ENCODE measurements around the gene VSX1. TPM values are rescaled to one million over a fixed set of nuclear protein-coding genes. Genes with fewer than 3 reads are reported as not detected.

The VSX1 gene
- total and polyA plus RNA-seq, 9 donors: 0.11 to 1.4 (median 0.75) TPM; not detected in 2

DNA sequence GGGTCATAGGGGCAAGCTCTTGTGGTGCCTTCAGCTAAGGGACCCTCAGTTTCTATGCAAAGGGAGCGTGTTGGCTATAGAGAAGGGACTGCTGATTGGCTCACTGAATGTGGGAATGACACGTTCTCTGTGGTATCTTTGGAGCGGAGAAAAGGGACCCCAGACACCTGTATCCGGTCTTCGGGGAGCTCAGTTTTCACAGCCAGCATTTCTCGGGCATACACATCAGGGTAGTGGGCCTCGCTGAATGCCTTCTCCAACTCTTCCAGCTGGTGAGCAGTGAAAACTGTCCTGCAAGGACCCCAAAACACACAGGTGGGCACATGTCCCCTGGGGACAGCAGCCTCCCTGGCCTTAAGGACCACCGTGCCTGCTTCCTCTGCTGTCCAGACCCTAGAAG, 3.3 kb downstream of the VSX1 start:
- no peaks in the 10 kb centered on the region for H3K27me3 ChIP-seq
- no peaks in the 10 kb centered on the region for H3K9me3 ChIP-seq
- no peaks in the 10 kb centered on the region for H3K36me3 ChIP-seq
- no peak overlapping the region for H3K27ac ChIP-seq
- H3K4me1 ChIP-seq (ENCODE audit: insufficient read depth): peaks cover 1% of the 10 kb centered on the region
- no peak overlapping the region for H3K4me3 ChIP-seq
- DNase-seq: no peak
- TF ChIP-seq CTCF (IDR thresholded peaks at IDR 0.05) (no peak), POLR2A (IDR thresholded peaks at IDR 0.05) (no peak), EP300 (IDR thresholded peaks at IDR 0.05) (no peak)
- intact Hi-C loops (cut with DNase I): loop anchor here in 2 of 4 donors (5.0 to 10.0 kb wide), 2 partner anchors 214 to 316 kb away; partner anchors contain the start of gene ABHD12 (in 1 of the 2)
- 77 to 79% (median 78%) methylated on average over 8 of the region's 8 CpGs for WGBS, 3 donors

DNA sequence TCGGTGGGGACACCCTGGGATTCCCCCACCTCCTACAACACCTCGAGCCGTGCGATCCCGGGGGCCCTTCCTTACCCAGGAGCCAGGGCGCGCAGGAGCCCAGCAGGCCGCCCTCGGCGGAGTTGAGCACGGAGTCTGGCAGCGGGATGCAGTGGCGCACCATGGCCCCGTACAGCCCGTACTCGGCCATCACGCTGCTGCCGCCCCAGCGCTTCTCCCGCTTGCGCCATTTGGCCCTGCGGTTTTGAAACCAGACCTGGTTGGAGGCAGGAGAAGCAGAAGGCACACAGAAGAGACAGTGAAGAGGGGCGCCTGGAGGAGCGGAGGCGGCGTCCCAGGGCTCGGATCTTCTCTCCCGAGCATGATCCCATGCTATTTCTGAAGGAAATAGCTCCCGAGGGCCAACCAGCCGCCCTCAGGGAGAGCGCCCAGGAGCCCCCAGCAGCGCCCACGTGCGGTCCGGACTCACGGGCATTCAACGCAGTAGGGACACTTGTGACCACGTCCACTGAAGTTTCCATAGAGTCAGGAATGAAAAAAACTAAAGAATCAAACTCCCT, 4.3 kb downstream of the VSX1 start:
- Histone ChIP-seq H3K27me3 (no peaks in the 10 kb centered on the region), H3K4me3 (peak overlapping the region; percentile 22), H3K36me3 (no peaks in the 10 kb centered on the region), H3K27ac (peak overlapping the region in 1 of 2 donors; percentile 14), H3K9me3 (no peaks in the 10 kb centered on the region), H3K4me1 (ENCODE audit: insufficient read depth) (peaks cover 1% of the 10 kb centered on the region)
- DNase-seq: peak in 3 of 5 donors; percentile 38 to 66 (median 47)
- WGBS, 3 donors: 1 to 5% (median 2%) methylated on average over 37 to 38 of the region's 38 CpGs
- intact Hi-C loops (cut with DNase I): loop anchor here in 2 of 4 donors (5.0 to 10.0 kb wide), 2 partner anchors 215 to 317 kb away; partner anchors contain the start of gene ABHD12 (in 1 of the 2)
- no peak for TF ChIP-seq CTCF (IDR thresholded peaks at IDR 0.05)
- no peak for TF ChIP-seq POLR2A (IDR thresholded peaks at IDR 0.05)
- no peak for TF ChIP-seq EP300 (IDR thresholded peaks at IDR 0.05)

GRCh38 chr20:25076731-25077609, 5.0 kb downstream of the VSX1 start:
- DNase-seq: no peak
- H3K4me1 ChIP-seq (ENCODE audit: insufficient read depth): peaks cover 1% of the 10 kb centered on the region
- H3K36me3 ChIP-seq: no peaks in the 10 kb centered on the region
- no peaks in the 10 kb centered on the region for H3K9me3 ChIP-seq
- WGBS, 3 donors: 26 to 37% (median 33%) methylated on average over 14 of the region's 14 CpGs
- no peak for TF ChIP-seq EP300 (IDR thresholded peaks at IDR 0.05)
- no peak for TF ChIP-seq CTCF (IDR thresholded peaks at IDR 0.05)
- no peak for TF ChIP-seq POLR2A (IDR thresholded peaks at IDR 0.05)
- intact Hi-C loops (cut with DNase I): loop anchor here in 2 of 4 donors (5.0 to 10.0 kb wide), 2 partner anchors 215 to 318 kb away; partner anchors contain the start of gene ABHD12 (in 1 of the 2)
- peak overlapping the region; percentile 22 for H3K4me3 ChIP-seq
- no peak overlapping the region for H3K27ac ChIP-seq
- no peaks in the 10 kb centered on the region for H3K27me3 ChIP-seq

DNA sequence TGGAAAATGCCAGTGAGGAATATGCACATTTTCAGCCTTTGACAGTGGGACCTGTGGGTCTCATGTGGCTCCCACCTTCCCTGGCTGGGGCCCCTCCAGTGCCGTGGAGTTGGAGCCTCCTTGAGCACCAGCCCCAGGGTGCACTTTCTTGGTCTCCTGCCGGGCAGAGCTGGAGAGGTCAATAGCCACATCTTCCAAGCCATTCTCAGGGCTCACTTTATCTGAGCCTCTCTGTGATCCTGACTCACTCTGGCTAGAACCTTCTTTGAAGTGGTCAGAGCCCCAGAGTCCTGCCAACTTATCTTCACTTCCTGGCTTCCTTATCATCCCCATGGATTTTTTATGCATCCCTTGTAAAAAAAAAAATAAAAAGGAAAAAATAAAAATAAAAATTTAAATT, 5.7 kb downstream of the VSX1 start:
- no peaks in the 10 kb centered on the region for H3K9me3 ChIP-seq
- no peak overlapping the region for H3K4me3 ChIP-seq
- TF ChIP-seq EP300 (IDR thresholded peaks at IDR 0.05): no peak
- no peak for TF ChIP-seq CTCF (IDR thresholded peaks at IDR 0.05)
- no peak for TF ChIP-seq POLR2A (IDR thresholded peaks at IDR 0.05)
- WGBS, 3 donors: 20 to 44% (median 25%) methylated on average over 2 of the region's 2 CpGs
- no peaks in the 10 kb centered on the region for H3K36me3 ChIP-seq
- no peak overlapping the region for H3K27ac ChIP-seq
- no peaks in the 10 kb centered on the region for H3K27me3 ChIP-seq
- H3K4me1 ChIP-seq (ENCODE audit: insufficient read depth): peaks cover 1% of the 10 kb centered on the region
- intact Hi-C loops (cut with DNase I): loop anchor here in 2 of 4 donors (5.0 to 10.0 kb wide), 2 partner anchors 216 to 319 kb away; partner anchors contain the start of gene ABHD12 (in 1 of the 2)
- DNase-seq: no peak

Measured in ovary (tissue), 9 donors.